Common myeloid progenitor, CD34-positive (primary cell): ENCODE results near the gene TRPT1.

ENCODE experiments used
- CTCF ChIA-PET: fragments of 350-600 bp; sonication (Branson Sonifier 250); formaldehyde crosslinking; loops from one replicate; lab custom pipeline; 2021; ENCODE audit warnings: antibody characterized with exemption; lab: Charles Lee
- POLR2A ChIA-PET: fragments of 350-600 bp; sonication (Branson Sonifier 250); formaldehyde crosslinking; loops from one replicate; lab custom pipeline; 2021; ENCODE audit warnings: antibody characterized with exemption; lab: Charles Lee
- DNase-seq, 3 donors: peaks; one replicate each; pipeline versions ENCODE4 v3.0.0 to v3.0.0-alpha.2; 2013
- H3K27ac ChIP-seq, 2 experiments: 1 replicate in 1 of 2; 2 replicates in 1 of 2; pipeline ENCODE4 v1.7.0; 2013; ENCODE audit warnings: inconsistent platforms in 2 of 2, low read length in 2 of 2, mild to moderate bottlenecking in 2 of 2, low read depth in 1 of 2, moderate library complexity in 1 of 2; ENCODE audit not compliant: severe bottlenecking in 2 of 2, insufficient read depth in 1 of 2, poor library complexity in 1 of 2
- H3K27me3 ChIP-seq, 5 experiments: replicated peaks in 2 of 5; 1 replicate in 3 of 5; 2 replicates in 2 of 5; pipeline versions ENCODE4 v1.6.1 to v1.7.0; 2013; ENCODE audit warnings: low read length in 4 of 5, mild to moderate bottlenecking in 2 of 5, moderate library complexity in 2 of 5, inconsistent platforms in 1 of 5; ENCODE audit not compliant: insufficient read depth in 5 of 5, control insufficient read depth in 4 of 5
- H3K36me3 ChIP-seq, 4 experiments: 1 replicate in 2 of 4; 2 replicates in 2 of 4; pipeline versions ENCODE4 v1.6.1 to v1.7.0; 2013; ENCODE audit warnings: low read length in 3 of 4, control low read depth in 1 of 4, mild to moderate bottlenecking in 1 of 4; ENCODE audit not compliant: control insufficient read depth in 4 of 4, insufficient read depth in 4 of 4
- H3K4me1 ChIP-seq, 4 experiments: 1 replicate in 3 of 4; 2 replicates in 1 of 4; pipeline versions ENCODE4 v1.6.1 to v1.7.1; 2013; ENCODE audit warnings: low read length in 3 of 4, mild to moderate bottlenecking in 3 of 4, control low read depth in 1 of 4, inconsistent platforms in 1 of 4, moderate library complexity in 1 of 4; ENCODE audit not compliant: control insufficient read depth in 4 of 4, insufficient read depth in 4 of 4; ENCODE audit errors: control extremely low read depth in 1 of 4
- H3K4me3 ChIP-seq, 7 experiments: 1 replicate in 4 of 7; 2 replicates in 3 of 7; pipeline versions ENCODE4 v1.5.1 to v1.7.0; 2013; ENCODE audit warnings: mild to moderate bottlenecking in 7 of 7, low read length in 6 of 7, moderate library complexity in 6 of 7, inconsistent platforms in 2 of 7, low read depth in 2 of 7, control low read depth in 1 of 7; ENCODE audit not compliant: insufficient read depth in 4 of 7, control insufficient read depth in 1 of 7; ENCODE audit errors: extremely low read depth in 1 of 7
- H3K9me3 ChIP-seq, 5 experiments: 1 replicate in 4 of 5; 2 replicates in 1 of 5; pipeline versions ENCODE4 v1.6.1 to v1.7.1; 2013; ENCODE audit warnings: low read length in 4 of 5, mild to moderate bottlenecking in 2 of 5, inconsistent platforms in 1 of 5, low read depth in 1 of 5, moderate library complexity in 1 of 5; ENCODE audit not compliant: control insufficient read depth in 4 of 5, insufficient read depth in 2 of 5; ENCODE audit errors: control extremely low read depth in 1 of 5
- WGBS: methylation state at CpG from one replicate; pipeline ENCODE4 v1.1.5; 2013; ENCODE audit not compliant: insufficient coverage; 5-methylcytosine and 5-hydroxymethylcytosine counted together

TRPT1 gene

GRCh38 chr11:64218628-64219353 is 7.2 kb downstream of the TRPT1 start:
- no peak overlapping the region for H3K27ac ChIP-seq

GRCh38 chr11:64216879-64217278 is 9.1 kb downstream of the TRPT1 start:
- no peaks in the 10 kb centered on the region for H3K9me3 ChIP-seq
- peaks cover 18 to 74% (median 49%) of the 10 kb centered on the region in 4 experiments for H3K36me3 ChIP-seq
- no peak overlapping the region for H3K4me3 ChIP-seq
- peak; percentile 29 to 57 (median 56) for DNase-seq
- no peaks in the 10 kb centered on the region for H3K4me1 ChIP-seq
- no peaks in the 10 kb centered on the region for H3K27me3 ChIP-seq
- no peak overlapping the region for H3K27ac ChIP-seq
- POLR2A ChIA-PET = interaction anchor here (1.0 to 5.7 kb wide), 4 partner anchors 8 to 14 kb away, joined by 3 to 49 read pairs (median 4); partner anchors contain the start of genes DNAJC4, FERMT3, NUDT22 and TRPT1
- WGBS = 80% methylated on average over 6 of the region's 6 CpGs
- CTCF ChIA-PET = interaction anchor here (0.9 to 16.0 kb wide), 10 partner anchors 9 to 85 kb away, joined by 3 to 321 read pairs (median 4); partner anchors contain the start of genes FERMT3, NUDT22 and TRPT1

More at GRCh38 chr11:64218628-64219353, 7.2 kb downstream of the TRPT1 start:
- 93% methylated on average over 6 of the region's 11 CpGs for WGBS
- H3K4me3 ChIP-seq = no peak overlapping the region
- no peaks in the 10 kb centered on the region for H3K9me3 ChIP-seq
- H3K27me3 ChIP-seq = no peaks in the 10 kb centered on the region
- CTCF ChIA-PET = interaction anchor here (1.0 to 16.0 kb wide), 5 partner anchors 9 to 85 kb away, joined by 4 to 321 read pairs (median 5); partner anchors contain the start of gene FERMT3
- H3K4me1 ChIP-seq = no peaks in the 10 kb centered on the region
- POLR2A ChIA-PET = interaction anchor here (5.7 kb wide), 1 partner anchor 14 kb away, joined by 49 read pairs; the partner anchor contains the start of gene FERMT3
- no peak for DNase-seq
- H3K36me3 ChIP-seq = peaks cover 12 to 74% (median 51%) of the 10 kb centered on the region in 4 experiments

DNA sequence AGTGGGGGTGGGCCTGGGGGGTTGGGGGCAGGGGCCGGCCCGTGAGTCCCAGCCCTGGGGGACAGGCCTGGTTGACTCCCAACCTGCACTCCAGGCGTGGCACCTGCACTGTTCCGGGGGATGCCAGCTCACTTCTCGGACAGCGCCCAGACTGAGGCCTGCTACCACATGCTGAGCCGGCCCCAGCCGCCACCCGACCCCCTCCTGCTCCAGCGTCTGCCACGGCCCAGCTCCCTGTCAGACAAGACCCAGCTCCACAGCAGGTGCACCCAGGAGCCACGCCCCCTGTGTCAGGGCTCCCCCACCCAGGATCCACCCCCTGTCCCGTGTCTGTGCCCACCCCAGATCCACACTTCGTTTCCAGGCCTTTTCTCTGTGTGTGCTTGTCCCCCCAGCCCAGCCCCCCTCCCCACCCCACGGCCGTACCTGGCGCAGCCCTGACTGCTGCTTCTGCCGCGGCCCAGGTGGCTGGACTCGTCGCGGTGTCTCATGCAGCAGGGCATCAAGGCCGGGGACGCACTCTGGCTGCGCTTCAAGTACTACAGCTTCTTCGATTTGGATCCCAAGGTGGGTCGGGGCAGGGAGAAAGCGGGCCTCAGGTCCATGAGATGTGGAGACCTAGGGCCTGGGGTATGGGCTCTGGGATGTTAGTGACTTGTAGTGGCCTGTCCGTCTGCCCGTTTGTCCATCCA is 14.7 kb downstream of the TRPT1 start:
- CTCF ChIA-PET = interaction anchor here (1.0 to 15.6 kb wide), 2 partner anchors 9 to 127 kb away, joined by 3 to 321 read pairs; partner anchors contain the start of genes NUDT22 and TRPT1
- DNase-seq = no peak
- peaks cover 12 to 61% (median 41%) of the 10 kb centered on the region in 4 experiments for H3K36me3 ChIP-seq
- no peaks in the 10 kb centered on the region for H3K27me3 ChIP-seq
- POLR2A ChIA-PET = interaction anchor here (0.5 to 1.2 kb wide), 3 partner anchors 13 to 30 kb away, joined by 3 read pairs; partner anchors contain the start of gene FKBP2
- 93% methylated on average over 17 of the region's 30 CpGs for WGBS
- peak overlapping the region in 1 of 2 experiments; percentile 49 for H3K27ac ChIP-seq
- H3K4me3 ChIP-seq = no peak overlapping the region
- H3K9me3 ChIP-seq = no peaks in the 10 kb centered on the region
- peaks cover 0 to 32% (median 29%) of the 10 kb centered on the region in 4 experiments for H3K4me1 ChIP-seq

GRCh38 chr11:64210301-64211020 is 15.5 kb downstream of the TRPT1 start:
- H3K4me1 ChIP-seq = peaks cover 5 to 41% (median 37%) of the 10 kb centered on the region in 4 experiments
- no peak overlapping the region for H3K27ac ChIP-seq
- WGBS = 97% methylated on average over 22 of the region's 24 CpGs
- no peak for DNase-seq
- no peak overlapping the region for H3K4me3 ChIP-seq
- peaks cover 12 to 59% (median 41%) of the 10 kb centered on the region in 4 experiments for H3K36me3 ChIP-seq
- ChIA-PET POLR2A (interaction anchor here (0.5 to 1.0 kb wide), 2 partner anchors 9 to 31 kb away, joined by 3 read pairs; partner anchors contain the start of gene FKBP2), CTCF (interaction anchor here (1.0 to 15.6 kb wide), 5 partner anchors 10 to 127 kb away, joined by 3 to 321 read pairs (median 123); partner anchors contain the start of genes CATSPERZ, ESRRA, FKBP2 and NUDT22)
- H3K27me3 ChIP-seq = no peaks in the 10 kb centered on the region
- H3K9me3 ChIP-seq = no peaks in the 10 kb centered on the region

DNA sequence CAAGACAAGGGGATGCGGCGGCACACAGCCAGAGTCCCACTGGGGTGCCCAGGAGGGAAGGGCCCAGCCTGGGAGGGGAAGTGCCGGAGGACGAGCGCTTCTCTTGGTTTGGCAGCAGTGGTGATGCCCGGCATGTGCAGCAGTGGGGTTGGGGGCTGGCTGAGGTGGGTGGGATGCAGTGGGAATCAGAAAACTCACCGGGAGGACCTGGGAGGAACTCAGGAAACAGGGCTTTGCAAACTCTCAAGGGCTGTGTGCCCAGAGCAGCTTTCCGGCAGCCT is 16.5 kb downstream of the TRPT1 start:
- Histone ChIP-seq H3K4me1 (peaks cover 5 to 50% (median 47%) of the 10 kb centered on the region in 4 experiments), H3K27me3 (no peaks in the 10 kb centered on the region), H3K9me3 (no peaks in the 10 kb centered on the region), H3K27ac (peak overlapping the region in 1 of 2 experiments; percentile 95), H3K36me3 (peaks cover 9 to 52% (median 35%) of the 10 kb centered on the region in 4 experiments), H3K4me3 (no peak overlapping the region)
- 76% methylated on average over 7 of the region's 8 CpGs for WGBS
- CTCF ChIA-PET = interaction anchor here (1.6 to 15.6 kb wide), 5 partner anchors 11 to 93 kb away, joined by 7 to 321 read pairs (median 123); partner anchors contain the start of genes CATSPERZ, DNAJC4, ESRRA and FKBP2
- no peak for DNase-seq
- POLR2A ChIA-PET = interaction anchor here (1.2 kb wide), 1 partner anchor 8 kb away, joined by 4 read pairs; no protein-coding TSS in a partner anchor
